GM18870 (cell line): ENCODE results near the gene AGAP1.
"Not testable (repeated sequence)": the region's sequence is repeated elsewhere in the genome, so short reads cannot be mapped to it uniquely, and the experiment has no call there.

Experiments
- ATAC-seq: cut with Tn5 transposase; IDR thresholded peaks from one replicate; pipeline ENCODE4 v1.9.1; 2021; ENCODE audit warnings: moderate library complexity; ENCODE audit not compliant: unreplicated experiment

Gene AGAP1

GRCh38 chr2:236073246-236073645 lies 579.4 kb downstream of the AGAP1 start:
- ATAC-seq = no peak

DNA sequence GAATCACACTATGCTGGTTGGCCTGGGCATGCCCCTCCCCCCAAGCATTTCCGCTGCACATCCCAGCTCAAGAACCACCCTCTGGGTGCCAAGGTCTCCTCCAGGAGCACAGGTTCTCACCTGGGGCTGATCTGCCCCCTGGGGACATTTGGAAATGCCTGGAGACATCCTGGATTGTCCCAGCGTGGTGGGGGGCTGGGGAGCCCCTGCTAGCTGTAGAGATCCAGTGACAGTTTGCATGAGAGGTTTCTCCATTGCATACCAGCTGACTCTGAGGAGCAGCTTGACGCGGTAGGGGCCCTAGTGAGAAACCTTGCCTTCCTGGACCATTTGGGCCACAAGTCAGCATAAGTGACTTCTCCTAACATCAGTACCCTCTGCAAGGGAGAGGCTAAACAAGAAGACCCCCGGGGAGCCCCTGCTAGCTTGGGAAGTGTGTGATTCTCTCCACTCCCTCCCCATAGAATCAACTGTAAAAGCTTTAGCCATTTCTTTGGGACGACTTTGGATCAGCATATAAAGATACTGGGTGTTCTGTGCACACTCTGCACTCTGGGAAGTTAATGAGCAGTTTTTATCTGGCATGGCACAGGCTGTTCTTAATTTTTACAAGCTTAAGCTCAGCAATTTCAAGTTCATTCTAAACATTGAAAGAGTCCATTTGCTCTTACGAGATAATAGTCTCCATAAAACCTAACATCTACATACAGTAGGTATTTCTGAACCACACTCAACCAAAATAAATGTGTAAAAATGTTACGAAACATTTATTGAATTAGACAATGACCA lies 580.2 kb downstream of the AGAP1 start:
- ATAC-seq = no peak

DNA sequence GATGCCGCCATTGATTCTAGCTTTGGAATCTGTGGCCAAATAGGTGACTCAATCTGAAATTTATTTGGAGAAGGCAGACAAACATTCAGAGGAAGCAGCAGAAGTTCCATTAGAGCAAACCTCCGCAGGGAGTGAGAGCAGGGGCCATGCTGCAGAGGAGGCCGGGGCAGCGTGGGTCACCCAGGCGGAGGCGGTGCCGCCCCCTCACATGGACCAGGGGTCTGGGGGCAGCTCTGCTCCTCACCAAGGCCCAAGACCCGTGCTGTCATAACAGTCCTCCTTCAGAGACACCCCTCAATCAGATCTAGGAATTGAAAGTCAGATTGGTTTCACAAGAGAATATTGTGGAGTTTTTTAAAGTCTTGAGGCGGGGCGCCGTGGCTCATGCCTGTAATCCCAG lies 582.0 kb downstream of the AGAP1 start:
- no peak for ATAC-seq

GRCh38 chr2:236078297-236079255 lies 584.7 kb downstream of the AGAP1 start:
- ATAC-seq = no peak

GRCh38 chr2:236080412-236080811 lies 586.6 kb downstream of the AGAP1 start:
- ATAC-seq = no peak

DNA sequence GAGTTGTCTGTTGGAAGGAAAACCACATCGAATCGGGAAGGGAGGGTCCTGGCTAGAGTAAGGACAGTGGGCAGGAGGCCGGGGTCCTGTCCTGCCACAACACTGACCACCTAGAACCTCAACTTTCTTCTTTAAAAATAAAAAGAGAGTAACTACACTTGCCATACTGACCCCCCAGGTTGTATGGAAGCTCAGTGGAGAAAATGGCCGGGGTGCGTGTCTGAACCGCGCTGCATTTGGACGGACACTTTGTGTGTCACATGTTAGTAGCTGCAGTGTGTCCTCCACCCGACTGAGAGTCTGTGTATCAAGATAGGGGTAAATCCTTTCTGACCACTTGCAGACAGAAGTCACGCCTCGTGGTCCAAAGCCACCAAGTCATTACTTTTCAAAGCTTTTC lies 587.3 kb downstream of the AGAP1 start:
- ATAC-seq = no peak

GRCh38 chr2:236082061-236082460 lies 588.2 kb downstream of the AGAP1 start:
- no peak for ATAC-seq

DNA sequence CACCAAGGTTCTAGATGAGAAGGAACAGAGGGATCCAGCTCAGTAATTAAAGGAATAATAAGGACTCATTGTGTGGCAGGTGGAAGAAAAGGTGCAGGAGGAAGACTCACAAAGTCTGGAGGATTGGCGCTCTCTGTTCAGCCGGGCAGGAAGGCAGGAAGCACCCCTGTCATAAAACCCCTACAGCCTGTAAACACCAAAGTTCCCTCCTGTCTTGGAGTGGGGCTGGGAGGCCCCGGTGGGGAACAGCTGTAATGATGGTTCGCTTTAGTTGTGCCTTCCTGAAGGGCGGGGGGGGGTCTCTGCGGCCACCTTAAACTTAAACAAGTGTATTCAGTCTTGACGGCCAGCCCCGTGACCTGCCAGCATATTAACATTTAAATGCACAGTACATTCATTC lies 590.1 kb downstream of the AGAP1 start:
- no peak for ATAC-seq

GRCh38 chr2:236085211-236085610 lies 591.4 kb downstream of the AGAP1 start:
- ATAC-seq = no peak

DNA sequence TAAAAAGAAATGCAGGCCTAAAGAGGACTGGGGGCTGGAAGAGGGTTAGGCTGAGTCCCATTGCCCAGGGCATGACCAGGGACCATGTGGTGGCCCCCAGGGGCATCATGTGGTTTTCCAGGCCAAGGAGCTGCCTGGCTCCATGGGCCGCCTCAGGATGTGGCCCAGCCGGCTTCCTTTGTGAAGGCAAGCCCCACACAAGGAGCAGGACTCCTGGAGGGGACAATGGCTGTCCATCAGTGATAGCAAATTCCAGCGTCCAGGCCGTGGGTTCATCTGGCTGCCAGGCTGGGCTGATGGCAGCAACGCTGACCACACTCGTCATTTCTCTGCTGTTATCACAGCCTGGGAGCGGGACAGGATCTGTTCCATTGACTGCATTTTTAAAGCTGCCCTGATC lies 591.8 kb downstream of the AGAP1 start:
- ATAC-seq = no peak

DNA sequence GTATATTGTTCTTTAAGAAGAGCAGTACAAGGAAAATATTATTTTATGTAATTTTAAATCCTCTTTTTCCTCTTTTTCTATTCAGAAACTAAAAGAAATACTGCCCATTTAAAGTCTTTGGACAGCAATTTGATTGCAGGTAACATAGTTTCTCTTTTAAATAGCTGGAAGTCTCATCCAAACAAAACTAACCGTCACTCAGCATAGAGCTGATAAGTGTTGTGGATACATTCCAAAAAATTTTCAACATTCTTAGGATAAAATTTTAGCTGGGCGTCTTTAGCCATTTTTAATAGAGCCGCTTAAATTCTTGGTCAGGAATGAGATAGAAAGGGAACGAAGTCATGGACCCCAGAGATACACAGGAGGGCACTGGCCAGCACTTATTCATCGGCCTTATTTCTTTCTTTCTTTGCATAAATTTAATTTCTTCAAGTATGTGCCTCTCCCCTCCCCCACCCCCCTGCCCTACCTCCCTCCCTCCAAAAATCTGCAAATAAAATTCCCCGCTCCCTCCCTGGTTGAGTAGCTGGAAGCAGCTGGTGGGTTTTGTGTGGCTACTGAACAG lies 592.6 kb downstream of the AGAP1 start:
- no peak for ATAC-seq

DNA sequence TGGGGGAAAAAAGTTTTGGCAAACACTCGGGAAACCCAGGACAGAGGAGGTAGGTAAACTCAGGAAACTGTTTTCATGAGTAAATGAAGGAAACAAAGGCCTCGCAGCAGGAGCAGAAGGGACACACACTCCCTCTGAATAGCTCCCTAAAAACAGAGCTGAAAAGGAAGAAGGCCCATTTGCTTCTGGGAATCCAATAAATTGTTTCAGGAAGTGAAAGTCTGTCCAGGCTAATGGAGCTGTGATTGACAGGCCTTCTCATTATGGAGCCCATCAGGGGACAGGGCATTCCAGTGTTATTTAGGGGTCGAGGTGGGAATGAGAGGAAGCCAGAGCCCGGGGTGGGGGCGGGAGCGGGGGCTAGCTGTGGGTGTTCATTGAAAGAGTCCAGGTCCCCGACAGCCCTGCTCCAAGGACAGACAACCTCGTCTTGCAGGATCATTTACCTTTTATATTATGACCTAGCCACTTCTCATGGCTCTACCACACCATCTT lies 593.2 kb downstream of the AGAP1 start:
- no peak for ATAC-seq

DNA sequence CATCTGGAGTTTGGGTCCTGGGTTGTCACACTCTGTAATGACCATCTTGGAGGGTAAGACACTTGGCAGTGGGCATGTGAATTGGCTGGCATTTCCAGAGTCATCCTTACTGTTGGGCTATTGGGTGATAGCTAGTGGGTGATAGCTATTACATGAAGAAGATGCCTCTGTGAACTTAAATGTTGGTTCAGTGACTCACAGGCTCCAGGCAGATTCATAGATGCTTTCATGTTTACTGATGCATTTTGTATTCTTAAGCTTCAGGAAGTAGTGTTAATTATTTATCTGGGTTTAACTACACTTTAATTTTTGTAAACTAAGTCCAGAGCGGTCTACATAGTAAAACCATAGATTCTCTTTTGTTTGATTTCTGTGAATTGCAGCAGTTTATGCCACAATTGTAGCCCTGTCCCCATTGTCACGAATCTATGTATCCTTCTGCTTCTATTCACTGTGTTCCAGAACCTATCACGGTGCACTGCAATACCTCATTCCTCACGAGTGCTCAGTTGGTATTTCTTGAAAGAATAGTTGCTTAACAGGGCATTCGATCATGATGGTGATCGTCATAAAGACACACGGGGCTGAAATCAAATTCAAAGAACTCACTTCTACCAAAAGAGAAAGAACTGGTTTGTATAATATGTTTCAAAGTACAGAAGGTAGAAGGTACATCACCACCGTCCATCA lies 594.7 kb downstream of the AGAP1 start:
- ATAC-seq = no peak

GRCh38 chr2:236089271-236090026 lies 595.6 kb downstream of the AGAP1 start:
- no peak for ATAC-seq

GRCh38 chr2:236090027-236090382 lies 596.2 kb downstream of the AGAP1 start:
- ATAC-seq = no peak

DNA sequence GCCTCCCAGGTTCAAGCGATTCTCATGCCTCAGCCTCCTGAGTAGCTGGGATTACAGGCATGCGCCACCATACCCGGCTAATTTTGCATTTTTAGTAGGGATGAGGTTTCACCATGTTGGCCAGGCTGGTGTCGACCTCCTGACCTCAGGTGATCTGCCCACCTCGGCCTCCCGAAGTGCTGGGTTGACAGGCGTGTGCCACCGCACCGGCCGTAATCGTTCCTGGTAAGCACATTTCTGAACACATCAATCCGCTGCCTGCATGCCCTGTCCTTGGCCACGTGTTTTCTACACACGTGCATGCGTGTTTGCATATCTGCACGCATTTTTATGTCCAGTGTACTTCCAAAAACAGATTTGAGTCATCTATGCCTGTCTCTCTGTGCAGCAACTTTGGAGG lies 597.0 kb downstream of the AGAP1 start:
- ATAC-seq = not testable (repeated sequence)

GRCh38 chr2:236092714-236093113 lies 598.9 kb downstream of the AGAP1 start:
- no peak for ATAC-seq

DNA sequence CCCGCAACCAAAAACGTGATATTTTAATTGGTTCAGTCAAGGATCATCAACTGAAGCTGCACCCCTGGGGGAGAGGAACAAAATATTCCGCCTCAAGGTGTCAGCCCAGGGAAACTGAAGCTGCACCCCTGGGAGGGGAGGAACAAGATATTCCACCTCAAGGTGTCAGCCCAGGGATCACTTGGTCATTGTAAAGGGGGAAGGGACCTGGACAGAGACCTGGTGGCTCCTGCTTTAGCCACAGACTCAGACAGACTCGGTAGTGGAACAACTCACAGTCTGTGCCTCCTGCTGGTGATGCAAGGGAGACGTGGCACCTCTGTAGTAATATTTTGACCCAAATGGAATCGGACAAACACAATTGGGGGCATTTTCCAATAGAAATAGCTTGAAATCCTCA lies 599.3 kb downstream of the AGAP1 start:
- ATAC-seq = no peak

DNA sequence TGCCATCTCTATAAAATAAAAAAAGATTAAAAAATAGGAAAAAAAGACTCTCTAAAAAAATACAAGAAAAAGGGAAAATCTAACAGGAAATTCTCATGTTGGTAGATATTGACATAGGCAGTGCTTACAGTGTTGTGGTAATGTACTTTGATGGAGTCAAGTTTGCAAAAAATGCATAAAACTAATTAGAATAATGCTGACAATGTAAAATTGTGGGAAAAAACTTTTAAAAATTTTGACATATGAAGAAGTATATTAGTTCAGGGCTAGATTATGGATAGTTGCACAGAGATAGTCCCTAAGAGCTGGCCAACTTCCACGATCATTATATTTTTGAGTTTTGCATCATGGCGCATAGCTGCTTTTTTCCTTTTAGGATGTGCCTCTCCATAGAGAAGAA lies 601.7 kb downstream of the AGAP1 start:
- ATAC-seq = no peak

DNA sequence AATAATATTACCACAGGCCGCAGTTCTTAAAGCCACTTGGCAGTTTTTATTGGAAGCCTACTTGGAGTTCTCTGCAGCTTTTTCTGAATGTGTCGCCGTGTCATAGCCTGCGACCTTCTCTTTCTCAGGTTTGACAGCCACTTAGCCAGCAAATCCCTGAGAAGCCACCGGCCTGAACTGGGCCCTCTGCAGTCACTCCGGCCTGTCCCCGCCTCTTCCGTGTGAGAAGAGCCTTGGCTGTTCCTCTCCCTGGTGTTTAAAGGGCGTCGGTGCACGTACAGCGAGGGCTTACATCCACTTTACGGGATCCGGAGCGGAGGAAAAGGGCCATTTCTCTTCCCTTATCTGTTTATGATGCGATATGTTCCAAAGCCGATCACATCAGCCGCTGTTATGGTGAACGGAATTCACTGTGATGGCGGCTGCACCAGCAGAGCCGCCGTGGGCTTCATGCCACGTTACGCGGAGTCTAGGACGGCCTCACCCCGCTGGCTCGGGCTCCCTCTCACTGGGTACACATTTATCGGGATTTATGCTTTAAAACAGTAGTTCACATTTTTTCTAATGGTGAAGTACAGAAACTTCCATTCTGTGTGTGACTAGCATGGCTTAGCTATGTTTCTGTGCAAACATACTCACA lies 607.6 kb downstream of the AGAP1 start:
- ATAC-seq = no peak
